ENCODE data around the gene SYNJ1.
"Not testable (repeated sequence)": the region's sequence is repeated elsewhere in the genome, so short reads cannot be mapped to it uniquely, and the experiment has no call there.

SYNJ1 gene

GRCh38 chr21:32698286-32698685 is 29.5 kb downstream of the SYNJ1 start:
- no peak for DNase-seq (ENCODE audit: low read depth in 2 of 2)

GRCh38 chr21:32695482-32695881 is 32.3 kb downstream of the SYNJ1 start:
- DNase-seq (ENCODE audit: low read depth in 2 of 2), result not testable (repeated sequence)

GRCh38 chr21:32693581-32693980 is 34.2 kb downstream of the SYNJ1 start:
- no peak for DNase-seq (ENCODE audit: low read depth in 2 of 2)

GRCh38 chr21:32690085-32690484 is 37.7 kb downstream of the SYNJ1 start:
- no peak for DNase-seq (ENCODE audit: low read depth in 2 of 2)

- DNase-seq (ENCODE audit: low read depth in 2 of 2), result no peak
These were observed 40.0 kb downstream of the SYNJ1 start for GRCh38 chr21:32687643-32688345.

- no peak for DNase-seq (ENCODE audit: low read depth in 2 of 2)
These were observed 44.9 kb downstream of the SYNJ1 start for GRCh38 chr21:32682696-32683474.

- no peak for DNase-seq (ENCODE audit: low read depth in 2 of 2)
These were observed 53.1 kb downstream of the SYNJ1 start for GRCh38 chr21:32674731-32675130.

GRCh38 chr21:32674038-32674437 is 53.8 kb downstream of the SYNJ1 start:
- no peak for DNase-seq (ENCODE audit: low read depth in 2 of 2)

GRCh38 chr21:32666258-32666657 is 61.6 kb downstream of the SYNJ1 start:
- no peak for DNase-seq (ENCODE audit: low read depth in 2 of 2)

GRCh38 chr21:32664095-32664494 is 63.7 kb downstream of the SYNJ1 start:
- not testable (repeated sequence) for DNase-seq (ENCODE audit: low read depth in 2 of 2)

- DNase-seq (ENCODE audit: low read depth in 2 of 2), result not testable (repeated sequence)
These were observed 65.8 kb downstream of the SYNJ1 start for GRCh38 chr21:32661981-32662380.

GRCh38 chr21:32661026-32661782 is 66.6 kb downstream of the SYNJ1 start:
- not testable (repeated sequence) for DNase-seq (ENCODE audit: low read depth in 2 of 2)

GRCh38 chr21:32658524-32658923 is 69.3 kb downstream of the SYNJ1 start:
- no peak for DNase-seq (ENCODE audit: low read depth in 2 of 2)

GRCh38 chr21:32653326-32653901 is 74.4 kb downstream of the SYNJ1 start:
- no peak for DNase-seq (ENCODE audit: low read depth in 2 of 2)

- DNase-seq (ENCODE audit: low read depth in 2 of 2), result no peak
These were observed 79.6 kb downstream of the SYNJ1 start for GRCh38 chr21:32648165-32648564.

- no peak for DNase-seq (ENCODE audit: low read depth in 2 of 2)
These were observed 82.3 kb downstream of the SYNJ1 start for GRCh38 chr21:32645261-32646182.

GRCh38 chr21:32641710-32642698 is 85.8 kb downstream of the SYNJ1 start:
- DNase-seq (ENCODE audit: low read depth in 2 of 2), result no peak

GRCh38 chr21:32626621-32627196 is 101.1 kb downstream of the SYNJ1 start:
- no peak for DNase-seq (ENCODE audit: low read depth in 2 of 2)

GRCh38 chr21:32618218-32618617 is 109.6 kb downstream of the SYNJ1 start:
- DNase-seq (ENCODE audit: low read depth in 2 of 2), result not testable (repeated sequence)

All from stimulated activated CD4-positive, alpha-beta T cell treated with anti-CD3 and anti-CD28 coated beads, Interleukin-1b, Interleukin-23, amount 100 ng/mL, for 1 hour (primary cell).